SK-N-DZ (cell line): ENCODE data around the gene IFNA21.
"Not testable (repeated sequence)": the region's sequence is repeated elsewhere in the genome, so short reads cannot be mapped to it uniquely, and the experiment has no call there.

Experiments used
- DNase-seq: peaks from one replicate; pipeline ENCODE4 v3.0.0-alpha.2; 2015; ENCODE audit warnings: low spot score
- small RNA-seq, 2 experiments: library from RNA; depleted of rRNA; stranded (forward); fragments of <200 nt; gene quantifications; one replicate each; pipeline ENCODE3, GENCODE V24; 2014

IFNA21 gene

GRCh38 chr9:21144603-21145002, 21.9 kb downstream of the IFNA21 start:
- DNase-seq: no peak

DNA sequence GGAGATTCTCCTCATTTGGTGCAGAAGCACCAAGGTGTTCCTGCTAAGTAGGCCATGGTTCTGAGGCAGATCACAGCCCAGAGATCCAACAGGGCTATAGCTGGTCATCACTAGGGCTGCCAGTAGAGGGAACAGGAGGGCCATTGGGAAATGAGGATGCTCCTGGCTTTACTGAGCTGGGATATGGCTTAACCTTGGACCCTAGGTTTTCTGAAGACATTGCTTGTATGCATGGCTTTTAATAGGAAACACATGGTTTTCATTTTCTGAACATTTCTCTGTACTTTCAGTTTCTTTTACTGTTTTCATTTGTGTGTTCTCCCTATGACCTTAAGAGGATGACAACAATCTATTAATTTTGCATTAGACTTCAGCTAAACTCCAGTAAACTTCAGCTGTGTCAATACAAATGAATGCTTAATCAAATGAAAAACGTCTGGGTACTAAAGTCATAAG, 25.0 kb downstream of the IFNA21 start, which contains the start of gene IFNW1:
Gene IFNW1, minus strand, starts transcription at position 406 of the 456 bp plus-strand sequence. Its CDS starts 262 bp downstream, at position 144.
- no peak for DNase-seq

- DNase-seq: no peak
Measured at GRCh38 chr9:21137020-21137419, 29.4 kb downstream of the IFNA21 start.

- DNase-seq: no peak
Measured at GRCh38 chr9:21135736-21136135, 30.7 kb downstream of the IFNA21 start.

GRCh38 chr9:21128186-21128585, 38.3 kb downstream of the IFNA21 start:
- DNase-seq: not testable (repeated sequence)

DNA sequence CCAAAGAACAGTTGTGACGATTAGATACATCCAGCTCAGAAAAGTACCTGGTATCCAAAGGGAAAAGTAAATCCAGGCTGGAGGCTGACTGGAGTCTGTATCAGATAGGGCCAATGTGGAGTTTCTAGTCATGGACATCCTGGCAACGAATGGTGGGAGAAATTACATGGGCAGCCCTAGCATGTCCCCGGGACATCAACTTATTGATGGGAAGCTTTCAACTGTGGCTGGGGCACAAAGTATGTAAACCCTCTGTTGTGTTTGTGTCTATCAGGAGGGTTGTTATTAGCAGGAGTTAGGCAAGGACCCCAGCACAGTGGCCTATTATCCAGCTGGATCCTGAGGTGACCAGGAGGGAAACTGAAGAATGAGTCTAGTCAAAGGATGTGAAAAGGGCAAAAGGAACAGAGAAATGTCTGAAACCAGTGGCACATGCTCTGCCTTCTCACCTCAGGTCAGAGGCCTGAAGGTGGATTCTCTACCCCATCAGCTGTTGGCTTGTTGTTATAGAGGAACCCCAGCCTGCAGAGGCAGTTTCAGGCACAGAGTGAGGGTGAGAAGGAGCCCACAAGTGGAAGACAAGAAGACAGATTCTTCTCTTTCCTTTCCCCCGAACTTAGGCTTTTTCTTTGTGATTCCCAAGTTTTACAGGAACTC, 44.7 kb downstream of the IFNA21 start:
- no peak for DNase-seq

GRCh38 chr9:21121079-21121478, 45.4 kb downstream of the IFNA21 start:
- no peak for DNase-seq

- DNase-seq: no peak
Measured at GRCh38 chr9:21119093-21119770, 47.2 kb downstream of the IFNA21 start.

Small RNAs within 50 kb of the gene (small RNA-seq; reads per million reads assigned to genes)
- 0 reads per million in 2 experiments for gene RF00019
